Loucy (cell line): ENCODE data around the gene INHBB.

Source experiments
- H2AFZ ChIP-seq: fragments of 200-600 bp; sonication (generic); 2 replicates; pipeline ENCODE4 v1.6.0; 2016; ENCODE audit warnings: antibody characterized with exemption, mild to moderate bottlenecking, low read length, moderate library complexity
- H3F3A ChIP-seq: fragments of 200-600 bp; 2 replicates; pipeline ENCODE4 v1.6.0; 2016; ENCODE audit warnings: antibody characterized with exemption, low read depth, mild to moderate bottlenecking
- H3K27me3 ChIP-seq: fragments of 200-600 bp; sonication (generic); 2 replicates; pipeline ENCODE4 v1.6.1; 2014; ENCODE audit warnings: low read length, mild to moderate bottlenecking; ENCODE audit not compliant: insufficient read depth, poor library complexity, severe bottlenecking
- H3K36me3 ChIP-seq: fragments of 200-600 bp; sonication (generic); 2 replicates; pipeline ENCODE4 v1.6.1; 2016; ENCODE audit warnings: low read length; ENCODE audit not compliant: insufficient read depth
- H3K4me1 ChIP-seq: fragments of 200-600 bp; sonication (generic); 2 replicates; pipeline ENCODE4 v1.5.1; 2014; ENCODE audit warnings: low read length, mild to moderate bottlenecking; ENCODE audit not compliant: insufficient read depth, poor library complexity, severe bottlenecking
- H3K4me2 ChIP-seq: fragments of 200-600 bp; sonication (generic); 2 replicates; pipeline ENCODE4 v1.6.0; 2014; ENCODE audit warnings: antibody characterized with exemption, low read length, low read depth, mild to moderate bottlenecking; ENCODE audit not compliant: poor library complexity, severe bottlenecking
- H3K4me3 ChIP-seq: fragments of 200-600 bp; sonication (generic); 2 replicates; pipeline ENCODE4 v1.5.1; 2014; ENCODE audit warnings: low read length, mild to moderate bottlenecking, mixed read lengths; ENCODE audit not compliant: poor library complexity, severe bottlenecking
- H3K79me2 ChIP-seq: fragments of 200-600 bp; sonication (generic); 2 replicates; pipeline ENCODE4 v1.6.1; 2014; ENCODE audit warnings: low read length; ENCODE audit not compliant: insufficient read depth
- H3K9ac ChIP-seq: fragments of 200-600 bp; sonication (generic); 2 replicates; pipeline ENCODE4 v1.6.0; 2014; ENCODE audit warnings: mild to moderate bottlenecking, low read depth, low read length, moderate library complexity; ENCODE audit not compliant: poor library complexity, severe bottlenecking
- H3K9me2 ChIP-seq: fragments of 200-600 bp; sonication (generic); replicated peaks from 2 replicates; pipeline ENCODE4 v1.6.1; 2016; ENCODE audit warnings: low read depth, low read length, mixed read lengths
- H3K9me3 ChIP-seq: fragments of 200-600 bp; sonication (generic); 2 replicates; pipeline ENCODE4 v1.6.1; 2014; ENCODE audit warnings: mild to moderate bottlenecking, antibody characterized with exemption, low read length, low read depth; ENCODE audit not compliant: insufficient read depth
- H4K20me1 ChIP-seq: fragments of 200-600 bp; sonication (generic); 2 replicates; pipeline ENCODE4 v1.6.0; 2014; ENCODE audit warnings: antibody characterized with exemption, low read length, mild to moderate bottlenecking; ENCODE audit not compliant: insufficient read depth, poor library complexity, severe bottlenecking
- EZH2phosphoT487 ChIP-seq: fragments of 200-600 bp; IDR thresholded peaks from 2 replicates; pipeline ENCODE4 v1.6.1; 2018; ENCODE audit warnings: antibody characterized with exemption, mild to moderate bottlenecking, moderate library complexity, borderline replicate concordance
- TF ChIP-seq, protein P1 (sequence below): fragments of 200-600 bp; sonication (generic); conservative IDR thresholded peaks from 2 replicates; pipeline ENCODE4 v1.5.1; 2014; ENCODE audit warnings: mild to moderate bottlenecking, antibody characterized with exemption, low read length

The INHBB gene

DNA sequence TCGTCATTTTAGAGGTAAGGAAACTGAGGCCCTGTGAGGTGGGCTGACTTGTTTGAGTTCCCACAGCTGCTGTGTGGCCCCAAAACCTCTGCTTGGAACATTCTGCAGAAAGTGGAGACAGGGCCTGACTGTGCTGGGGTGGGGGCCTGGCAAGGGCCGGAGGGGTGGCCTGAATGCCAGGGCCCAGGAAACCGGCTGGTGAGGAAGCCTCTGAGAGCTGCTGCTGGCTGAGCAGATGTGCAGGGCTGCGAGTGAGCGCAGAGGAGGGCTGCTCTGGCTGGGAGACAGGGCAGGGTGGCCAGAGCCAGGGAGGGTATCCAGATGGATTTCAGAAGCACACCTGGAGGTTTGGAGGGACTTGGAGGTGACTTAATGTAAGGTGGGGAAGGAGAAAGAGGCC, 29.9 kb upstream of the INHBB start:
- no peaks in the 10 kb centered on the region for H3K36me3 ChIP-seq
- no peaks in the 10 kb centered on the region for H3K27me3 ChIP-seq
- H3F3A ChIP-seq, result no peaks in the 10 kb centered on the region
- no peak overlapping the region for H2AFZ ChIP-seq
- no peak for TF ChIP-seq EZH2phosphoT487
- H3K9me2 ChIP-seq, result no peaks in the 10 kb centered on the region
- no peaks in the 10 kb centered on the region for H3K79me2 ChIP-seq
- H3K9ac ChIP-seq, result no peak overlapping the region
- no peaks in the 10 kb centered on the region for H4K20me1 ChIP-seq
- H3K4me3 ChIP-seq, result no peak overlapping the region
- no peak overlapping the region for H3K4me2 ChIP-seq
- H3K9me3 ChIP-seq, result no peaks in the 10 kb centered on the region
- H3K4me1 ChIP-seq, result peaks cover 14% of the 10 kb centered on the region

DNA sequence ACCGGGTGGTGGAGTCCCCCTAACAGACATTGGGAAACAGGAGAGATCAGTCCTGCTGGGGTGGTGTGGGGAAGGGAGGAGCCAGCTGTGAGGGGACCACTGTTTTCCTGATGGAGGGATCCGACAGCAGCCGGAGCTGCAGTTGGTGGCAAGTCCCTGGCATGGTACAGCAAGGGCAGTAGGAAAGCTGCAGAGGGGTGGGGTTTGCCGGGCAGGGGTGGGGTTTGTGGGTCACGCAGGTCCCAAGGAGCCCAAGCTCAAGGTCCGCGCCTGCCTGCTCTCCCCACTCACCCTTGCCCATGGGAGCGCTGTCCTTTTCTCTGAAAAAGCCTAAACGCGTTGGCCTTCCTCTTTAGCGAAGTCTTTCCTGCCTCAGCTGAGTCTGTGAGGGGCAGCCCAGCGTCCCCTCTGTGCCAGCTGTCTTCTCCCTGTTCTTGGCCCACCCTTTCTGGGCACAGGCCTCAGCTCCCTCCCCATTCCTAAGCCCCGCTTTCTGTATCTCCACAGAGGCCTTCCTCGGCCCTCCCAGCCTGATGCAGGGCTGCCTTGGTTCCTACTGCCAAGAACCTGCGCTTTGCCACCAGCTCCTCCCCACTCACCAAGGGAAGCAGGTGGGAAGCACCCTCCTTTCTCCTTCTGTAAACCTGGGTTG, 29.3 kb upstream of the INHBB start:
- peaks cover 14% of the 10 kb centered on the region for H3K4me1 ChIP-seq
- H3F3A ChIP-seq, result no peaks in the 10 kb centered on the region
- no peak overlapping the region for H3K4me2 ChIP-seq
- no peaks in the 10 kb centered on the region for H3K36me3 ChIP-seq
- no peaks in the 10 kb centered on the region for H3K9me2 ChIP-seq
- H3K9ac ChIP-seq, result no peak overlapping the region
- H3K9me3 ChIP-seq, result no peaks in the 10 kb centered on the region
- no peak for TF ChIP-seq EZH2phosphoT487
- TF ChIP-seq, protein P1, sequence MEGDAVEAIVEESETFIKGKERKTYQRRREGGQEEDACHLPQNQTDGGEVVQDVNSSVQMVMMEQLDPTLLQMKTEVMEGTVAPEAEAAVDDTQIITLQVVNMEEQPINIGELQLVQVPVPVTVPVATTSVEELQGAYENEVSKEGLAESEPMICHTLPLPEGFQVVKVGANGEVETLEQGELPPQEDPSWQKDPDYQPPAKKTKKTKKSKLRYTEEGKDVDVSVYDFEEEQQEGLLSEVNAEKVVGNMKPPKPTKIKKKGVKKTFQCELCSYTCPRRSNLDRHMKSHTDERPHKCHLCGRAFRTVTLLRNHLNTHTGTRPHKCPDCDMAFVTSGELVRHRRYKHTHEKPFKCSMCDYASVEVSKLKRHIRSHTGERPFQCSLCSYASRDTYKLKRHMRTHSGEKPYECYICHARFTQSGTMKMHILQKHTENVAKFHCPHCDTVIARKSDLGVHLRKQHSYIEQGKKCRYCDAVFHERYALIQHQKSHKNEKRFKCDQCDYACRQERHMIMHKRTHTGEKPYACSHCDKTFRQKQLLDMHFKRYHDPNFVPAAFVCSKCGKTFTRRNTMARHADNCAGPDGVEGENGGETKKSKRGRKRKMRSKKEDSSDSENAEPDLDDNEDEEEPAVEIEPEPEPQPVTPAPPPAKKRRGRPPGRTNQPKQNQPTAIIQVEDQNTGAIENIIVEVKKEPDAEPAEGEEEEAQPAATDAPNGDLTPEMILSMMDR, result no peak
- no peak overlapping the region for H3K4me3 ChIP-seq
- no peak overlapping the region for H2AFZ ChIP-seq
- no peaks in the 10 kb centered on the region for H3K79me2 ChIP-seq
- H3K27me3 ChIP-seq, result no peaks in the 10 kb centered on the region
- H4K20me1 ChIP-seq, result no peaks in the 10 kb centered on the region

DNA sequence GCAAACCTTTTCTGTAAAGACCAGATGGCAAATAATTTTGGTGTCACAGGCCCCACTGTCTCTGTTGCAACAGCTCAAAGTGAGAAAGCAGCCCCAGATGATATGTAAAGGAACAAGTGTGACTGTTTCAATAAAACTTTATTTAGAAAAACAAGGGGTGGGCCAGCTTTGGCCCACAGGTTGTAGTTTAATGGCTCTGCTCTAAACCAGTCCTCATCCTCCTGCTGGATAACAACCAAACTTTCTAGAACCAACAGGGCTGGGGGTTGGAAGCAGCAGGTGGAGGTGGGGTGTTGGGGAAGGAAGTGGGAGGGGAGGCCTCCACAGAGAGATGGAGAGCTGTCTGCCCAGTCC, 28.8 kb upstream of the INHBB start:
- H3K4me1 ChIP-seq, result peaks cover 14% of the 10 kb centered on the region
- H4K20me1 ChIP-seq, result no peaks in the 10 kb centered on the region
- H3K9me2 ChIP-seq, result no peaks in the 10 kb centered on the region
- no peaks in the 10 kb centered on the region for H3K36me3 ChIP-seq
- TF ChIP-seq, protein P1, result no peak
- no peak for TF ChIP-seq EZH2phosphoT487
- no peak overlapping the region for H2AFZ ChIP-seq
- no peak overlapping the region for H3K4me2 ChIP-seq
- H3F3A ChIP-seq, result no peaks in the 10 kb centered on the region
- H3K79me2 ChIP-seq, result no peaks in the 10 kb centered on the region
- no peaks in the 10 kb centered on the region for H3K9me3 ChIP-seq
- no peak overlapping the region for H3K4me3 ChIP-seq
- no peaks in the 10 kb centered on the region for H3K27me3 ChIP-seq
- no peak overlapping the region for H3K9ac ChIP-seq

DNA sequence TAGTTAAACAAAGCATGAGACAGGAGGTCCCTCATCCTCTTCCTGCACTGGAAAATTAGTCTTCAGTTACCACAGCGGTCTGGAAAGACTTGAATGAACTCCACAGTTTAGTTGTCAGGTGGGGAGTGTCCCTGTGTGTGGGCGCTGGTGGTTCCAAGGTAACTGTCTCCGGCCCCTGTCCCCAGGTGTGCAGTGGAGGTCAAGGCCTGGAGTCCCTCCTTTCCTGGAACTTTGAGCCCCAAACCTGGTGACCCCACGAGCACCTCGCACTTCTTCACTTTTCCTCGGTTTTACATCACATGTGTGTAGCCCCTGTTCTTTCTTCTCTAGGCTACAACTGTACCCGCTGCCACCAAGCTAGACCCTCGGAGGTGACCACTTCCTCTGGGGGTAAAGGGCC, 28.0 kb upstream of the INHBB start:
- H3K9ac ChIP-seq, result no peak overlapping the region
- no peak overlapping the region for H3K4me2 ChIP-seq
- no peaks in the 10 kb centered on the region for H3K27me3 ChIP-seq
- H2AFZ ChIP-seq, result no peak overlapping the region
- no peaks in the 10 kb centered on the region for H3K36me3 ChIP-seq
- peaks cover 14% of the 10 kb centered on the region for H3K4me1 ChIP-seq
- no peaks in the 10 kb centered on the region for H3K9me3 ChIP-seq
- TF ChIP-seq EZH2phosphoT487, result no peak
- TF ChIP-seq, protein P1, result no peak
- no peaks in the 10 kb centered on the region for H3K79me2 ChIP-seq
- no peaks in the 10 kb centered on the region for H3F3A ChIP-seq
- no peaks in the 10 kb centered on the region for H4K20me1 ChIP-seq
- no peak overlapping the region for H3K4me3 ChIP-seq
- H3K9me2 ChIP-seq, result no peaks in the 10 kb centered on the region
